ENCODE results near the gene MMP25.

GRCh38 chr16:3099732-3100499, 53.6 kb downstream of the MMP25 start:
- TF ChIP-seq POLR2A (IDR thresholded peaks at IDR 0.05) (no peak), CTCF (IDR thresholded peaks at IDR 0.05) (no peak)

Measured in lower leg skin (tissue), 3 donors.